HepG2 (cell line): Measurements from ENCODE around the gene EIF4G1. TPM values are rescaled to one million over a fixed set of nuclear protein-coding genes. Genes with fewer than 3 reads are reported as not detected.

Experiments
- HNF4A ChIP-seq: sonication (generic); formaldehyde crosslinking; IDR thresholded peaks from 2 replicates; pipeline ENCODE4 v1.4.0; 2020; ENCODE audit warnings: missing genetic modification reagents
- JARID2 ChIP-seq: sonication (generic); formaldehyde crosslinking; IDR thresholded peaks from 2 replicates; pipeline ENCODE4 v1.8.1; 2023; ENCODE audit warnings: missing genetic modification reagents, inconsistent platforms; ENCODE audit not compliant: insufficient replicate concordance
- MAF1 ChIP-seq: sonication (generic); formaldehyde crosslinking; IDR thresholded peaks from 2 replicates; pipeline ENCODE4 v1.5.0; 2020; ENCODE audit warnings: missing genetic modification reagents, borderline replicate concordance
- MEF2D ChIP-seq: sonication (generic); formaldehyde crosslinking; IDR thresholded peaks from 2 replicates; pipeline ENCODE4 v1.5.1; 2020; ENCODE audit warnings: mild to moderate bottlenecking, missing genetic modification reagents
- SCMH1 ChIP-seq: sonication (generic); formaldehyde crosslinking; IDR thresholded peaks from 2 replicates; pipeline ENCODE4 v1.9.0; 2021; ENCODE audit warnings: missing genetic modification reagents, mild to moderate bottlenecking, borderline replicate concordance
- SP5 ChIP-seq: IDR thresholded peaks from 2 replicates; pipeline ENCODE4 v1.6.1; 2016; ENCODE audit warnings: low read depth, borderline replicate concordance
- ZNF24 ChIP-seq: fragments of 450-650 bp; IDR thresholded peaks from 2 replicates; pipeline ENCODE4 v1.6.1; 2017; ENCODE audit warnings: antibody characterized with exemption, mild to moderate bottlenecking
- ZNF33B ChIP-seq: sonication (generic); formaldehyde crosslinking; IDR thresholded peaks from 2 replicates; pipeline ENCODE4 v1.5.1; 2020; ENCODE audit warnings: mild to moderate bottlenecking, missing genetic modification reagents
- ZNF564 ChIP-seq: sonication (generic); formaldehyde crosslinking; IDR thresholded peaks from 2 replicates; pipeline ENCODE4 v1.8.1; 2023; ENCODE audit warnings: mild to moderate bottlenecking, missing genetic modification reagents
- ZNF777 ChIP-seq: sonication (generic); formaldehyde crosslinking; IDR thresholded peaks from 2 replicates; pipeline ENCODE4 v1.4.0; 2020; ENCODE audit warnings: missing genetic modification reagents
- ZSCAN9 ChIP-seq: IDR thresholded peaks from 2 replicates; pipeline ENCODE4 v1.6.1; 2016; ENCODE audit warnings: borderline replicate concordance
- polyA plus RNA-seq, 8 experiments: library from polyadenylated mRNA; depleted of rRNA in 3 of 8; stranded (reverse) in 7 of 8; unstranded in 1 of 8; fragments of >200 nt; fragmentation: Illumina TruSeq in 4 of 8; extraction: Trizol in 4 of 8; gene quantifications; 2 replicates each; pipeline versions ENCODE4 v1.2.1 to v1.2.3, GENCODE V29; 2011 to 2016; ENCODE audit warnings: low read depth in 4 of 8, missing spikeins in 1 of 8, mixed read lengths in 1 of 8; ENCODE audit not compliant: insufficient read depth in 1 of 8
- total RNA-seq, 5 experiments: library from RNA; depleted of rRNA; stranded (reverse); fragments of >200 nt; fragmentation: Illumina TruSeq; extraction: Trizol; gene quantifications; 2 replicates each; pipeline ENCODE4 v1.2.3, GENCODE V29; 2016; ENCODE audit warnings: low read depth in 1 of 5
- TF ChIP-seq, protein P1 (sequence below): sonication (generic); formaldehyde crosslinking; IDR thresholded peaks from 2 replicates; pipeline ENCODE4 v1.5.0; 2020; ENCODE audit warnings: mild to moderate bottlenecking, missing genetic modification reagents, moderate library complexity
- TF ChIP-seq, protein P2 (sequence below), 2 experiments: fragments of 450-650 bp in 1 of 2; sonication (generic) in 1 of 2; formaldehyde crosslinking in 1 of 2; IDR thresholded peaks; 2 replicates each; pipeline versions ENCODE4 v1.6.1 to v1.8.0; 2016 to 2022; ENCODE audit warnings: antibody characterized with exemption in 1 of 2, mild to moderate bottlenecking in 1 of 2, missing genetic modification reagents in 1 of 2
- TF ChIP-seq, protein P3 (sequence below): sonication (generic); formaldehyde crosslinking; IDR thresholded peaks from 2 replicates; pipeline ENCODE4 v1.4.0; 2020; ENCODE audit warnings: mild to moderate bottlenecking, missing genetic modification reagents

The EIF4G1 gene
- total and polyA plus RNA-seq, 2 of the 13 experiments (the other 11 are each of a cell fraction or from before 2014, with no cell fraction given) = 208 to 213 TPM

DNA sequence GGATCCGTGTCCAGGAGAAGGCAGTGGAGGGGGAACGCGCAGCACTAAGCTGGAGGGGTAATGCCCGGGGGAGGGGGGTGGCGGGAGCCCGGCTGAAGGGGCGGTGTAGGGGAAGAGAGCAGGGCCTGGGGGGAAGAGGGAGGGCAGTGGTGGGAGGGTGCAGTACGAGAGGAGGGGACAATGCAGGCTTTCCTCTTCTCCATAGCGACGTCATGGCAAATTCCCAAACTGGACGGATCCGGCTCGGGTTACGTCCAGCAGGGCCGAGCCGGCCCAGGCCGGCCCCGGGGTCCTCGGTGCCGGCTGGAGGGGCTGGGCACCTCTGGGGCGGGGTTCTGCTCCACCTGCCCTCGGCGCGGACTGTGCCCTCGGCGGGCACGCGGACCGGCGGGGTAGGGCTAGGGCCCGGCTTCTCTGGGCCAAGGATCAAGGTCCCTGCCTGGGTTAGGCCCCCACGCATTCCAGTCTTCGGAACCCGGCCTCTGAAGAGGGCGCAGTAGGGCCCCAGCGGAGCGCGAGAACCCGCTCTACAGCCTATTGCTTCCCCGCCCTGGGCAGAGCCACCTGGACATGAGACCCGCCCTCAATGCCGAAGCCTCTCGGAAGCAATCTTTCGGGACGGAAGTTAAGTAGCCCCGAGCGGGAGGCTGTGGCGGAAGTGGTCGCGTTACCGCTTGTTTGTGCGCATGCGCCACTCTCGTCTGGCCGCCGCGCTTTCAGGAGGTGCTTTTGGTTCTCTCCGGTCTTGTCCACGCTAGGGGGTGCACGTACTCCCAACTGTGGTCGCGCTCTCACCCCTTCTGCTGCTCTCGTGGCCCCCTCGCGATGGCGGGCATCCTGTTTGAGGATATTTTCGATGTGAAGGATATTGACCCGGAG, 48.5 kb downstream of the EIF4G1 start (continued):
- TF ChIP-seq, protein P1, sequence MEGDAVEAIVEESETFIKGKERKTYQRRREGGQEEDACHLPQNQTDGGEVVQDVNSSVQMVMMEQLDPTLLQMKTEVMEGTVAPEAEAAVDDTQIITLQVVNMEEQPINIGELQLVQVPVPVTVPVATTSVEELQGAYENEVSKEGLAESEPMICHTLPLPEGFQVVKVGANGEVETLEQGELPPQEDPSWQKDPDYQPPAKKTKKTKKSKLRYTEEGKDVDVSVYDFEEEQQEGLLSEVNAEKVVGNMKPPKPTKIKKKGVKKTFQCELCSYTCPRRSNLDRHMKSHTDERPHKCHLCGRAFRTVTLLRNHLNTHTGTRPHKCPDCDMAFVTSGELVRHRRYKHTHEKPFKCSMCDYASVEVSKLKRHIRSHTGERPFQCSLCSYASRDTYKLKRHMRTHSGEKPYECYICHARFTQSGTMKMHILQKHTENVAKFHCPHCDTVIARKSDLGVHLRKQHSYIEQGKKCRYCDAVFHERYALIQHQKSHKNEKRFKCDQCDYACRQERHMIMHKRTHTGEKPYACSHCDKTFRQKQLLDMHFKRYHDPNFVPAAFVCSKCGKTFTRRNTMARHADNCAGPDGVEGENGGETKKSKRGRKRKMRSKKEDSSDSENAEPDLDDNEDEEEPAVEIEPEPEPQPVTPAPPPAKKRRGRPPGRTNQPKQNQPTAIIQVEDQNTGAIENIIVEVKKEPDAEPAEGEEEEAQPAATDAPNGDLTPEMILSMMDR (CRISPR knock-in tag) = peak; percentile 88
- TF ChIP-seq MAF1 (CRISPR knock-in tag) = 0 out of 2 replicates have a peak, but pooled peaks have one; percentile 10
- TF ChIP-seq ZNF24 = peak; percentile 23; the same call in 1 of the 2 replicates
- TF ChIP-seq SP5 (CRISPR knock-in tag) = peak; percentile 86
- TF ChIP-seq, protein P2, sequence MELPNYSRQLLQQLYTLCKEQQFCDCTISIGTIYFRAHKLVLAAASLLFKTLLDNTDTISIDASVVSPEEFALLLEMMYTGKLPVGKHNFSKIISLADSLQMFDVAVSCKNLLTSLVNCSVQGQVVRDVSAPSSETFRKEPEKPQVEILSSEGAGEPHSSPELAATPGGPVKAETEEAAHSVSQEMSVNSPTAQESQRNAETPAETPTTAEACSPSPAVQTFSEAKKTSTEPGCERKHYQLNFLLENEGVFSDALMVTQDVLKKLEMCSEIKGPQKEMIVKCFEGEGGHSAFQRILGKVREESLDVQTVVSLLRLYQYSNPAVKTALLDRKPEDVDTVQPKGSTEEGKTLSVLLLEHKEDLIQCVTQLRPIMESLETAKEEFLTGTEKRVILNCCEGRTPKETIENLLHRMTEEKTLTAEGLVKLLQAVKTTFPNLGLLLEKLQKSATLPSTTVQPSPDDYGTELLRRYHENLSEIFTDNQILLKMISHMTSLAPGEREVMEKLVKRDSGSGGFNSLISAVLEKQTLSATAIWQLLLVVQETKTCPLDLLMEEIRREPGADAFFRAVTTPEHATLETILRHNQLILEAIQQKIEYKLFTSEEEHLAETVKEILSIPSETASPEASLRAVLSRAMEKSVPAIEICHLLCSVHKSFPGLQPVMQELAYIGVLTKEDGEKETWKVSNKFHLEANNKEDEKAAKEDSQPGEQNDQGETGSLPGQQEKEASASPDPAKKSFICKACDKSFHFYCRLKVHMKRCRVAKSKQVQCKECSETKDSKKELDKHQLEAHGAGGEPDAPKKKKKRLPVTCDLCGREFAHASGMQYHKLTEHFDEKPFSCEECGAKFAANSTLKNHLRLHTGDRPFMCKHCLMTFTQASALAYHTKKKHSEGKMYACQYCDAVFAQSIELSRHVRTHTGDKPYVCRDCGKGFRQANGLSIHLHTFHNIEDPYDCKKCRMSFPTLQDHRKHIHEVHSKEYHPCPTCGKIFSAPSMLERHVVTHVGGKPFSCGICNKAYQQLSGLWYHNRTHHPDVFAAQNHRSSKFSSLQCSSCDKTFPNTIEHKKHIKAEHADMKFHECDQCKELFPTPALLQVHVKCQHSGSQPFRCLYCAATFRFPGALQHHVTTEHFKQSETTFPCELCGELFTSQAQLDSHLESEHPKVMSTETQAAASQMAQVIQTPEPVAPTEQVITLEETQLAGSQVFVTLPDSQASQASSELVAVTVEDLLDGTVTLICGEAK (IDR thresholded peaks at IDR 0.05) = peak; percentile 68
- TF ChIP-seq, protein P2 (CRISPR knock-in tag; IDR thresholded peaks at IDR 0.05) = peak; percentile 37; the same call in 1 of the 2 replicates
- no peak for TF ChIP-seq SCMH1 (CRISPR knock-in tag)
- peak; percentile 51 for TF ChIP-seq ZNF777 (CRISPR knock-in tag)
- TF ChIP-seq, protein P3, sequence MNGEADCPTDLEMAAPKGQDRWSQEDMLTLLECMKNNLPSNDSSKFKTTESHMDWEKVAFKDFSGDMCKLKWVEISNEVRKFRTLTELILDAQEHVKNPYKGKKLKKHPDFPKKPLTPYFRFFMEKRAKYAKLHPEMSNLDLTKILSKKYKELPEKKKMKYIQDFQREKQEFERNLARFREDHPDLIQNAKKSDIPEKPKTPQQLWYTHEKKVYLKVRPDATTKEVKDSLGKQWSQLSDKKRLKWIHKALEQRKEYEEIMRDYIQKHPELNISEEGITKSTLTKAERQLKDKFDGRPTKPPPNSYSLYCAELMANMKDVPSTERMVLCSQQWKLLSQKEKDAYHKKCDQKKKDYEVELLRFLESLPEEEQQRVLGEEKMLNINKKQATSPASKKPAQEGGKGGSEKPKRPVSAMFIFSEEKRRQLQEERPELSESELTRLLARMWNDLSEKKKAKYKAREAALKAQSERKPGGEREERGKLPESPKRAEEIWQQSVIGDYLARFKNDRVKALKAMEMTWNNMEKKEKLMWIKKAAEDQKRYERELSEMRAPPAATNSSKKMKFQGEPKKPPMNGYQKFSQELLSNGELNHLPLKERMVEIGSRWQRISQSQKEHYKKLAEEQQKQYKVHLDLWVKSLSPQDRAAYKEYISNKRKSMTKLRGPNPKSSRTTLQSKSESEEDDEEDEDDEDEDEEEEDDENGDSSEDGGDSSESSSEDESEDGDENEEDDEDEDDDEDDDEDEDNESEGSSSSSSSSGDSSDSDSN (CRISPR knock-in tag) = peak; percentile 94
- TF ChIP-seq ZSCAN9 (CRISPR knock-in tag) = no peak; the same call in 1 of the 2 replicates
- TF ChIP-seq ZNF33B (CRISPR knock-in tag) = peak; percentile 84; the same call in 1 of the 2 replicates
- TF ChIP-seq JARID2 (CRISPR knock-in tag) = peak; percentile 80
- peak; percentile 74 for TF ChIP-seq ZNF564 (CRISPR knock-in tag)
- TF ChIP-seq HNF4A (CRISPR knock-in tag) = peak; percentile 95
- TF ChIP-seq MEF2D (CRISPR knock-in tag) = peak; percentile 66
